HG03139 (cell line): ENCODE data around the gene PHKG2.

Experiments
- ATAC-seq: cut with Tn5 transposase; IDR thresholded peaks from one replicate; pipeline ENCODE4 v1.9.1; 2021; ENCODE audit not compliant: unreplicated experiment

PHKG2 gene

GRCh38 chr16:30773826-30774225 is 25.6 kb downstream of the PHKG2 start:
- ATAC-seq = no peak

GRCh38 chr16:30774367-30775130 is 26.3 kb downstream of the PHKG2 start:
- no peak for ATAC-seq

- no peak for ATAC-seq
Observed at GRCh38 chr16:30775131-30775391, 26.8 kb downstream of the PHKG2 start.

- peak; percentile 63 for ATAC-seq
Observed at GRCh38 chr16:30775392-30776188, 27.4 kb downstream of the PHKG2 start.

- no peak for ATAC-seq
Observed at GRCh38 chr16:30777591-30778297, 29.5 kb downstream of the PHKG2 start.

- ATAC-seq = no peak
Observed at GRCh38 chr16:30778549-30779244, 30.5 kb downstream of the PHKG2 start.

- no peak for ATAC-seq
Observed at GRCh38 chr16:30779596-30779995, 31.4 kb downstream of the PHKG2 start.

GRCh38 chr16:30780021-30780420 is 31.8 kb downstream of the PHKG2 start:
- ATAC-seq = no peak

- ATAC-seq = no peak
Observed at GRCh38 chr16:30780549-30780948, 32.3 kb downstream of the PHKG2 start.

GRCh38 chr16:30782486-30783279 is 34.5 kb downstream of the PHKG2 start:
- no peak for ATAC-seq

GRCh38 chr16:30783280-30784109 is 35.3 kb downstream of the PHKG2 start:
- no peak for ATAC-seq

GRCh38 chr16:30784215-30784614 is 36.0 kb downstream of the PHKG2 start:
- no peak for ATAC-seq

GRCh38 chr16:30785126-30786106 is 37.2 kb downstream of the PHKG2 start:
- ATAC-seq = no peak

GRCh38 chr16:30786115-30786935 is 38.1 kb downstream of the PHKG2 start:
- ATAC-seq = no peak

GRCh38 chr16:30786936-30787612 is 38.8 kb downstream of the PHKG2 start, which contains the start of gene ZNF629:
TSS of gene ZNF629 (minus strand) at chr16:30787205. CDS start at chr16:30784482, 2,723 bp downstream.
- ATAC-seq = no peak

GRCh38 chr16:30787613-30788378 is 39.6 kb downstream of the PHKG2 start:
- no peak for ATAC-seq
